CD4-positive, alpha-beta T cell treated with Interleukin-10 for 1 hour (primary cell): ENCODE results near the gene SARDH.
A peak's percentile ranks its signal among the peaks of the same experiment; 100 is the strongest.
"Not testable (repeated sequence)": the region's sequence is repeated elsewhere in the genome, so short reads cannot be mapped to it uniquely, and the experiment has no call there.

Source experiments
- DNase-seq: peaks from one replicate; pipeline ENCODE4 v3.0.0-alpha.2; 2020

Gene SARDH

GRCh38 chr9:133681658-133682306 is 56.4 kb downstream of the SARDH start:
- DNase-seq = no peak

- DNase-seq = no peak
Measured at GRCh38 chr9:133680976-133681657, 57.0 kb downstream of the SARDH start.

- no peak for DNase-seq
Measured at GRCh38 chr9:133680250-133680975, 57.7 kb downstream of the SARDH start.

- no peak for DNase-seq
Measured at GRCh38 chr9:133679466-133680061, 58.6 kb downstream of the SARDH start.

- no peak for DNase-seq
Measured at GRCh38 chr9:133679056-133679455, 59.1 kb downstream of the SARDH start.

GRCh38 chr9:133677126-133678010 is 60.8 kb downstream of the SARDH start:
- peak; percentile 75 for DNase-seq

GRCh38 chr9:133676450-133676849 is 61.7 kb downstream of the SARDH start:
- no peak for DNase-seq

GRCh38 chr9:133675796-133676195 is 62.4 kb downstream of the SARDH start:
- DNase-seq = not testable (repeated sequence)

GRCh38 chr9:133674091-133674490 is 64.1 kb downstream of the SARDH start:
- DNase-seq = no peak

GRCh38 chr9:133673258-133673655 is 64.9 kb downstream of the SARDH start:
- DNase-seq = no peak

GRCh38 chr9:133672503-133673257 is 65.5 kb downstream of the SARDH start:
- no peak for DNase-seq

GRCh38 chr9:133671371-133671770 is 66.8 kb downstream of the SARDH start:
- DNase-seq = no peak

- DNase-seq = no peak
Measured at GRCh38 chr9:133670466-133670865, 67.7 kb downstream of the SARDH start.

GRCh38 chr9:133669182-133669801 is 68.9 kb downstream of the SARDH start:
- no peak for DNase-seq

GRCh38 chr9:133667759-133668450 is 70.2 kb downstream of the SARDH start:
- DNase-seq = no peak

GRCh38 chr9:133666845-133667244 is 71.3 kb downstream of the SARDH start:
- DNase-seq = no peak

GRCh38 chr9:133666387-133666786 is 71.8 kb downstream of the SARDH start:
- no peak for DNase-seq

- DNase-seq = no peak
Measured at GRCh38 chr9:133665535-133665934, 72.6 kb downstream of the SARDH start.

- no peak for DNase-seq
Measured at GRCh38 chr9:133665096-133665495, 73.1 kb downstream of the SARDH start.

- no peak for DNase-seq
Measured at GRCh38 chr9:133664173-133665050, 73.7 kb downstream of the SARDH start.
